Chondrocyte (in vitro differentiated cells): ENCODE measurements around the gene LRRC10B. TPM values are rescaled to one million over a fixed set of nuclear protein-coding genes. Genes with fewer than 3 reads are reported as not detected.

ENCODE experiments used
- DNase-seq: peaks from one replicate; pipeline ENCODE4 v3.0.0; 2021; ENCODE audit warnings: mixed read lengths, low spot score
- H3K27ac Mint-ChIP-seq: one replicate; pipeline ENCODE4 v1.8.0; 2021; ENCODE audit warnings: mild to moderate bottlenecking, moderate library complexity, mixed read lengths; ENCODE audit not compliant: unreplicated experiment
- H3K27me3 Mint-ChIP-seq: 2 replicates; pipeline ENCODE4 v1.8.0; 2021; ENCODE audit warnings: low read depth, mixed read lengths
- H3K36me3 Mint-ChIP-seq: 2 replicates; pipeline ENCODE4 v1.8.0; 2021; ENCODE audit warnings: low read depth, mixed read lengths
- H3K4me1 Mint-ChIP-seq: 2 replicates; pipeline ENCODE4 v1.8.0; 2021; ENCODE audit warnings: low read depth, mild to moderate bottlenecking, mixed read lengths
- H3K4me3 Mint-ChIP-seq: one replicate; pipeline ENCODE4 v1.8.0; 2021; ENCODE audit warnings: mild to moderate bottlenecking, moderate library complexity, mixed read lengths; ENCODE audit not compliant: unreplicated experiment
- H3K9me3 Mint-ChIP-seq: 2 replicates; pipeline ENCODE4 v1.8.0; 2021; ENCODE audit warnings: low read depth, mixed read lengths
- CTCF ChIP-seq: fragments of 200-600 bp; sonication (generic); IDR thresholded peaks from 2 replicates; pipeline ENCODE4 v1.5.0; 2021; ENCODE audit warnings: antibody characterized with exemption, mild to moderate bottlenecking, moderate library complexity
- total RNA-seq: library from RNA; stranded (reverse); gene quantifications from 3 replicates; pipeline ENCODE4 v1.2.1, GENCODE V29; 2021

LRRC10B gene
- total RNA-seq, 1 donor from 2014 or later, result 0.10 TPM

- no peaks in the 10 kb centered on the region for H3K9me3 Mint-ChIP-seq
- DNase-seq, result no peak
- peaks cover 25% of the 10 kb centered on the region for H3K27me3 Mint-ChIP-seq
- no peak overlapping the region for H3K27ac Mint-ChIP-seq
- no peak overlapping the region for H3K4me3 Mint-ChIP-seq
- no peaks in the 10 kb centered on the region for H3K36me3 Mint-ChIP-seq
- TF ChIP-seq CTCF, result no peak
- H3K4me1 Mint-ChIP-seq, result no peaks in the 10 kb centered on the region
Observed at GRCh38 chr11:61549177-61549576, 40.6 kb downstream of the LRRC10B start.

- no peak for DNase-seq
- Mint-ChIP-seq H3K27me3 (peaks cover 32% of the 10 kb centered on the region), H3K4me3 (no peak overlapping the region), H3K9me3 (no peaks in the 10 kb centered on the region), H3K36me3 (no peaks in the 10 kb centered on the region), H3K27ac (no peak overlapping the region), H3K4me1 (no peaks in the 10 kb centered on the region)
- no peak for TF ChIP-seq CTCF
Observed at GRCh38 chr11:61549662-61550568, 41.4 kb downstream of the LRRC10B start.

GRCh38 chr11:61550665-61551227, 42.2 kb downstream of the LRRC10B start:
- H3K27me3 Mint-ChIP-seq, result peaks cover 36% of the 10 kb centered on the region
- no peak for DNase-seq
- no peaks in the 10 kb centered on the region for H3K9me3 Mint-ChIP-seq
- peaks cover 4% of the 10 kb centered on the region for H3K4me1 Mint-ChIP-seq
- no peak overlapping the region for H3K27ac Mint-ChIP-seq
- no peaks in the 10 kb centered on the region for H3K36me3 Mint-ChIP-seq
- no peak for TF ChIP-seq CTCF
- no peak overlapping the region for H3K4me3 Mint-ChIP-seq

- TF ChIP-seq CTCF, result no peak
- Mint-ChIP-seq H3K36me3 (no peaks in the 10 kb centered on the region), H3K27ac (no peak overlapping the region)
Observed at GRCh38 chr11:61551634-61552033, 43.1 kb downstream of the LRRC10B start.

GRCh38 chr11:61552108-61552635, 43.6 kb downstream of the LRRC10B start:
- TF ChIP-seq CTCF, result no peak
- Mint-ChIP-seq H3K27ac (no peak overlapping the region), H3K9me3 (no peaks in the 10 kb centered on the region), H3K4me1 (peaks cover 6% of the 10 kb centered on the region), H3K36me3 (no peaks in the 10 kb centered on the region), H3K27me3 (peaks cover 46% of the 10 kb centered on the region), H3K4me3 (no peak overlapping the region)
- no peak for DNase-seq

More at GRCh38 chr11:61551634-61552033, 43.1 kb downstream of the LRRC10B start:
- Mint-ChIP-seq H3K9me3 (no peaks in the 10 kb centered on the region), H3K4me3 (no peak overlapping the region), H3K27me3 (peaks cover 43% of the 10 kb centered on the region), H3K4me1 (peaks cover 6% of the 10 kb centered on the region)
- DNase-seq, result no peak
